ENCODE measurements around the gene ABCB1.

DNA sequence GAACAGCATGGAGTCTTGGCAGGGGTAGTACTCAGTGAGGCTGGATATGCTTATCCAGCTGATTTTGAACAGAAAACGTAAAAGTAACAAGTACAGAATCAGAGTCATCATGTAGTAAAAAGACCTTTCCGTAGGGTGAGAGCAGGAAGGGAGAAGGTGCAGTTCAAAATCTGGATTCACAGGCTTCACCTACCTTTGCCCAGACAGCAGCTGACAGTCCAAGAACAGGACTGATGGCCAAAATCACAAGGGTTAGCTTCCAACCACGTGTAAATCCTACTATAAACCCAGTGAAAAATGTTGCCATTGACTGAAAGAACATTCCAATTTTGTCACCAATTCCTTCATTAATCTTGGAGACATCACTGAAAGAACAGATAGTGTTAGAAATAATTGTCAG is 34.8 kb downstream of the ABCB1 start:
- TF ChIP-seq CTCF (conservative IDR thresholded peaks at IDR 0.05) (no peak), ZFX (IDR thresholded peaks at IDR 0.05) (no peak)

Measured in C4-2B (cell line).